GM18520 (cell line): ENCODE results near the gene SCCPDH.
"Not testable (repeated sequence)": the region's sequence is repeated elsewhere in the genome, so short reads cannot be mapped to it uniquely, and the experiment has no call there.

Experiments used
- ATAC-seq: cut with Tn5 transposase; IDR thresholded peaks from one replicate; pipeline ENCODE4 v1.9.1; 2021; ENCODE audit not compliant: unreplicated experiment

SCCPDH gene, protein sequence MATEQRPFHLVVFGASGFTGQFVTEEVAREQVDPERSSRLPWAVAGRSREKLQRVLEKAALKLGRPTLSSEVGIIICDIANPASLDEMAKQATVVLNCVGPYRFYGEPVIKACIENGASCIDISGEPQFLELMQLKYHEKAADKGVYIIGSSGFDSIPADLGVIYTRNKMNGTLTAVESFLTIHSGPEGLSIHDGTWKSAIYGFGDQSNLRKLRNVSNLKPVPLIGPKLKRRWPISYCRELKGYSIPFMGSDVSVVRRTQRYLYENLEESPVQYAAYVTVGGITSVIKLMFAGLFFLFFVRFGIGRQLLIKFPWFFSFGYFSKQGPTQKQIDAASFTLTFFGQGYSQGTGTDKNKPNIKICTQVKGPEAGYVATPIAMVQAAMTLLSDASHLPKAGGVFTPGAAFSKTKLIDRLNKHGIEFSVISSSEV

GRCh38 chr1:246724016-246724730 lies at the start of gene SCCPDH:
Gene SCCPDH, plus strand, starts transcription at chr1:246724409. Its CDS starts 14 bp downstream, at chr1:246724423.
- peak; percentile 80 for ATAC-seq

GRCh38 chr1:246677842-246678241 lies 46.4 kb upstream of the SCCPDH start:
- no peak for ATAC-seq

DNA sequence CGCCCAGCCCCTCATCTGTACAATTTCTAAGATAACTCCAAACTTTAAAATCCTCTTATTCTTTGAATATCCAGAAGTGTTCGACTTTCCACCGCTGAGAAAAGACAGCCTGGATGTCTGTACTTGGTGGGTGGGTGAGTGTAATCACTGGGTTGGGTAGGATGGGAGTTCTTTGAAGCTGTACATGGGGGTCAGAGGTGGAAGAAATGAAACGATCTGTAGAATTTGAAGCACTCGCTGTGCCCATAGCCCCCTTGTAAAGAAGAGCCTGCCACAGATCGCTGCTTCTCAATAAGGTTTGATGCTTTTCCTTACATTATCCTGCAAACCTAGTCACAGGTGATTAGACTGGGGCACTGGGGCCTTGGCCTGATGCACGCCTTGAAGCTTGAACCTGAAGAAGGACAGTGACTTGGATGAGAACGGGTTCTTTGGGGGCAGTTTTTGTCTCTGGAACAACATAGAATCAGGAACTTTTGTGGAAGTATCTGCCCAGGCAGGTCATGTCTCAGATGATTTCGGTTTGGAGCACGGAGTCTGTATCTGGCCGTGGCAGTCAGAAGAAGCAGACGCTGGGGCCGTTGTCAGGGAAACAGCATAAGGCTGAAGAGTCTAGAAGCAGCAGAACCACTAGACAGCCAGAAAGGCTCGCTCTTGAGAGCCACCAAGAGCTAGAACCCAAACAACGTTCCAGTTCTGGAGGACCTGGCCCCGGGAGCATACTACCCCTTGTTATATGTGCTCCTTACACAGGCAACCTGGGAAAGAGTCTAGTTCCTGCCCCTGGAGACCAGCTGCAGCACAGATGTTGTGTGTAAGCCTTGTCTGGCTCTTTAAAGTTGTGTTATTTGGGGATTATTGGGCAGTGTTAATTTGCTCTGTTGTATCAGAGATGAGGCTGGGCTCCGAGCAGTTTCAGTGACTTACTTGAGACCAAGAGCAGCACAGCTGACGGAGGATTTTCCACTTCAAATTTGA lies 45.1 kb upstream of the SCCPDH start:
- no peak for ATAC-seq

- no peak for ATAC-seq
These were observed 44.4 kb upstream of the SCCPDH start for GRCh38 chr1:246679794-246680177.

GRCh38 chr1:246680190-246680589 lies 44.0 kb upstream of the SCCPDH start:
- no peak for ATAC-seq

GRCh38 chr1:246680696-246681130 lies 43.5 kb upstream of the SCCPDH start:
- no peak for ATAC-seq

DNA sequence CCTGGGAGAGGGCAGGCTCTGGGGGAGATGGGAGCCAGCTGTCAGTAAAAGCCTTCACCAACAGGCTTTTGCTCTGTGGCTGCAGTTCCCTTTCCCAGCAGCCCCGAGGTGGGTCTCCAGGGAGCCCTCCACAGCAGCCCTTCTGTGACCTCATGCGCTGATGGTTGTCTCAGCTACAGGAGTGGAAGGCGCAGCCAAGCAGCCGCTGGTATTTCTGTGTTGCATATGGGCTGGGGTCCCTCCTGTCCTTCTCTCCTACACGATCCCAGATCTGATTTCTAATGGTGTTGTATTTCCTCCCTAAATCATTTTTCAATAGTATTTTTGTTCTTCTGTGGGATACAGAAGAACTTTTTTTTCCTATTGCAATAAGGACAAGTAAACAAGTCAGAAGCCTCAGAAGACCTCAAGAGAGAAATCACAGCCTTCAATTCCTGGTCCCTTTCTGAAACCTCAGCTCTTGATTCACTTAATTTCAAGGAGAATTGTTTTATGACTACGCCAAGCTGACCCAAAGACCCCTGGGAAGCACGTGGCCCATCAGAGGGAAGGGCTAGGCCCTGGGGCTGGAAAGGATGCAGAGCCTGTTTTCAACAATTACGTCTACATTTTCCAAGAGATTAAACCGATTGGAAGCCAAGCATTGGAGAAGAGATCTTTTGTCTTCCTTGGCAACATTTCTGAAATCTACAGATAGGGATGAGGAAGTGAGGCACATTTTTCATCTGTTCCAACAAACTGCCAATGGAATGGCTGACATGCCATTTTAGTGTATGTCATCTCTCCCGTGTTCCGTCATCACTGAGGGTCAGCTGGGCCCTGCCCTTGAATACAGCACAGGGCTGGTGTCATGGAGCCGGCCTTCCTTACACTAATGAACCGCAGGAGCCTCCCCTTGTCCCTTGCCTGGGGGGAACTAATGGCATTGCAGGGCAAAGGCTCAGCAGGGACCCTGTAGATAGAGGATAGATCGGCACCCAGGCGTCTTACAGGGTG lies 42.0 kb upstream of the SCCPDH start:
- ATAC-seq: no peak

DNA sequence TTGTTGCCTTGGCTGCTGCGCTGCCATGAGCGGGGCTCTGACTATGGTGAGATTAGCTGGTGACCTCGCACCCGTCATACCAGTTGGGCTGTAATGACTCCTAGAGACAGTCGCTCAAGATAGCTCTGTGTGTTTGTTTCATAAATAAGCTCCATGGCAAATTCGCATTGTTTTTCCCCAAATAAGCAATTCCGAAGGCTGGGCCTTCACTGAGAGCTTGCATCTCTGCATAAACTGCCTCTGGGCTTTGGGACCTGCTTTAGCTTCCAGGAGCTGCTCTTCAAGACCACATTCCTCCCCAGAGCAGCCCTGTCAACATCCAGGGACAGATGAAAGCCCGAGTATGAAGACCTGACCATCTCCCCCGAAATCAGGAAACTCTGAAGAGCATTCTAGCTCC lies 40.7 kb upstream of the SCCPDH start:
- ATAC-seq: no peak

DNA sequence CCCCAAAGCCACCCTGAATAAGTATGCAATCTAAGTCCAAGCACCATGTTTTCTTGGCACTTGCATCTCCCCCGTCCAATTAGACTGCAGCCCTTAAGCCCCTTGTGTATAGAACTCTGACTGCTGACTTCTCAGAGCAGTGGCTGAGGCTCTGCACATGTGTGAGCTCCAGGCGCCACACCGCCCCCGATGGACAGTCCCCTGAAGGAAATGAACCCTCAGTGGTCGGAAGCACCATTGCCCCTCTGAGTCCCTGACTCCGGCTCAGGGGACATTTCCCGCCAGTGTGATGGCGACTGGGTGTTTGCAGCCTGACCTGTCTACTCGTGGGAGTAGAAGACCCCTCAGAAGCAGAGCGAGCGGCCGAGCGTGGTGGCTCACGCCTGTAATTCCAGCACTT lies 37.2 kb upstream of the SCCPDH start:
- ATAC-seq: no peak

DNA sequence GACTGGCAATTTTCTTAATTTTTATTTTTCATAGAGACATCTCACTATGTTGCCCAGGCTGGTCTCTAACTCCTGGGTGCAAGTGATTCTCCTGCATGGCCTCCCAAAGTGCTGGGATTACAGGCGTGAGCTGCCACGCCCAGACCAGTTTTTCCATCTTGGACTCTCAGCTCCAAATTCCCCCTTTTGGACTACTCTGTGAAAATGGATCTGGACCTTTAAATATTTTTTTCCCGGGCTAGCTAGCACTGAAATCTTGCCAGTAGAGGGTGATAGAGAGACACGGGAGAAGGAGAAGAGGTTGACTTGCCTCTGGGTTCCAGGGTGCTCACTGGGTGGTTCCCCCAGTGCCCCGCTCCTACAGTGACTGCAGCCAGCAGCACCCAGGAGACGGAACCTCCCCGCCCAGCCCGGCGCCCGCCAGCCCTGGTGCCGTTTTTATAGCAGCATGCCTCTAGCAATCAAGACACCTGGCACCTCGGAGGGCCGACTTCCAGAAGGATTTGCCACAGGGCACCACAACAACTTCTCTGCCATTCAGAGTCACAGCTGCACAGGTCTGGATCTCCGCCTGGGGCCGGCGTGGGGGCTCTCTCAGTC lies 34.7 kb upstream of the SCCPDH start:
- ATAC-seq: peak; percentile 93

DNA sequence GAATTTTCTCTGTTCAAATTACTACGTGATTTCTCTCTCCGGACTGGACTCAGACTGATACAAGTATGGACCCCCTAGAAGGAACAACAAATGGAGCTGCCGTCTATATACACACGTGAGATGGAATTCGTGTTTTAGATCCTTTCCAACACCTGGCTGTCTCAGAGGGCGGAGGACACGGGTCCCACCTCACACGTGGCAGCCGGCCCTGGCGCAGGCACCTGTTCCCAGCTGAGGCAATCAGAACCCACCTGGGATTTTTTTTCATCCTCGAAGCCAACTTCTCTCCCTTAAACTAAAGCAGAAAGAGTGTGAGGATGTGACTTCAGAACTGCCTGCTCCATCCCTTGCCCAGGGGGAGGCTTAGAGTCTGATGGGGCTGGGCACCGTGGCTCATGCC lies 34.1 kb upstream of the SCCPDH start:
- no peak for ATAC-seq

- ATAC-seq: no peak
These were observed 32.4 kb upstream of the SCCPDH start for GRCh38 chr1:246691622-246692495.

DNA sequence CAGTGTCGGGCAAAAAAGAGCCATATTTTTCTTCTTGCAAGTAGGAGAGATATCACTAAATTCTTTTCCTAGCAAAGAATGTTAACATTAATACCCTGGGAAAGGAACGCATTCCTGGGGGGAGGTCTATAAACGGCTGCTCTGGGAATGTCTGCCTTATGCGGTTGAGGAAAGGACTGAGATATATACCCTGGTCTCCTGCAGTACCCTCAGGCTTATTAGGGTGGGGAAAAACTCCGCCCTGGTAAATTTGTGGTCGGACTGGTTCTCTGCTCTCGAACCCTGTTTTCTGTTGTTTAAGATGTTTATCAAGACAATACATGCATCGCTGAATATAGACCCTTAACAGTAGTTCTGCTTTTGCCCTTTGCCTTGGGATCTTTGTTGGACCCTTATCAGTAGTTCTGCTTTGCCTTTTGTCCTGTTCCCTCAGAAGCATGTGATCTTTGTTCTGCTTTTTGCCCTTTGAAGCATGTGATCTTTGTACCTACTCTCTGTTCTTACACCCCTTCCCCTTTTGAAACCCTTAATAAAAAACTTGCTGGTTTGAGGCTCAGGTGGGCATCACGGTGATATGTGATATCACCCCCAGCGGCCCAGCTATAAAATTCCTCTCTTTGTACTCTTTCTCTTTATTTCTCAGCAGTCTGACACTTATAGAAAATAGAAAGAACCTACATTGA lies 29.9 kb upstream of the SCCPDH start:
- not testable (repeated sequence) for ATAC-seq

- ATAC-seq: no peak
These were observed 29.1 kb upstream of the SCCPDH start for GRCh38 chr1:246695136-246695535.

- ATAC-seq: no peak
These were observed 28.5 kb upstream of the SCCPDH start for GRCh38 chr1:246695666-246696065.

- ATAC-seq: no peak
These were observed 25.6 kb upstream of the SCCPDH start for GRCh38 chr1:246698466-246699094.

- ATAC-seq: peak; percentile 91
These were observed 25.0 kb upstream of the SCCPDH start for GRCh38 chr1:246699095-246699735.
